ENCODE data around the gene JAK2. TPM values are rescaled to one million over a fixed set of nuclear protein-coding genes. Genes with fewer than 3 reads are reported as not detected.

JAK2 gene
- 10 to 100 TPM; 23.7 to 39.6 (median 37.8) TPM for total RNA-seq

DNA sequence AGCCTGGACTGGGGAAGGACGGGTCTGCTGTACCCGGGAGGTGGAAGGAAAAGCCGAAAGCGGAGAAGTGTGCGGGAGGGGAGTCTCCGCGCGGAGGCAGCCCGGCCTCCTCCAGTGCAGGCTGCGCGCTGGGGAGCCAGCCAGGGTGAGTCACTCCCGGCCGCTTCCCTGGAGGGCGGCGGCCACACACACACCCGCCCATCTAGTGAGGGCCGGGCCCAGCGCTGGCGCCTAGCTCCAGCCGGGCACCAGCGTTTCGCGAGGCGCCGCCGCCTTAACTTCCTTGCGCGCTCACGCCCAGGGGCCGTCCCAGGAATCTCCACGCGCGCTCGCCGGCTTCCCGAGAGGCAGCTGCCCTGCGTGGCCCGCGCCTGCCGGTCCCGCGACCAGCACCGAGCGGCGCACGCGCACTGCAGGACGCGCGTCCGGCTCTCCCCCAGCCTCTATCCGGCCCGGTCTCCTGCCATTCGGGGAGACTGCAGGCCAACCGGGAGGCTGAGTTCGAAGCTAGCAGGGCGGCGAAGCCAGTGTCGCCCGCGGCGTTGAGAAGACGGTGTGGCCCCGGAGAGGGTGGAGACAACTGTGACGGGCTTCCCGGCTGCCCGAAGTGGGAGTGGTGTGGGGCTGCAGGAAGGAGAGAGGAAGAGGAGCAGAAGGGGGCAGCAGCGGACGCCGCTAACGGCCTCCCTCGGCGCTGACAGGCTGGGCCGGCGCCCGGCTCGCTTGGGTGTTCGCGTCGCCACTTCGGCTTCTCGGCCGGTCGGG is at the start of gene JAK2:
JAK2 (plus strand) TSS at position 652 of the 765 bp plus-strand sequence. CDS start 36,716 bp downstream, outside the sequence.
- H3K9me3 ChIP-seq = no peaks in the 10 kb centered on the region
- peaks cover 0 to 2% (median 0%) of the 10 kb centered on the region in 3 donors for H3K36me3 ChIP-seq
- H3K4me1 ChIP-seq = peaks cover 0 to 44% (median 20%) of the 10 kb centered on the region in 4 donors
- 0 to 1% methylated on average over 38 to 43 of the region's 84 CpGs for WGBS, 2 donors
- no peaks in the 10 kb centered on the region for H3K27me3 ChIP-seq
- DNase-seq (ENCODE audit: low spot score in 2 of 2) = peak; percentile 76 to 77
- peak within 1 kb of the TSS; percentile 77 to 92 (median 88) for H3K4me3 ChIP-seq
- TF ChIP-seq POLR2A (IDR thresholded peaks at IDR 0.05) (peak; percentile 37 to 72), EP300 (IDR thresholded peaks at IDR 0.05) (peak in 1 of 2 donors; percentile 89)
- TF ChIP-seq, protein P1, sequence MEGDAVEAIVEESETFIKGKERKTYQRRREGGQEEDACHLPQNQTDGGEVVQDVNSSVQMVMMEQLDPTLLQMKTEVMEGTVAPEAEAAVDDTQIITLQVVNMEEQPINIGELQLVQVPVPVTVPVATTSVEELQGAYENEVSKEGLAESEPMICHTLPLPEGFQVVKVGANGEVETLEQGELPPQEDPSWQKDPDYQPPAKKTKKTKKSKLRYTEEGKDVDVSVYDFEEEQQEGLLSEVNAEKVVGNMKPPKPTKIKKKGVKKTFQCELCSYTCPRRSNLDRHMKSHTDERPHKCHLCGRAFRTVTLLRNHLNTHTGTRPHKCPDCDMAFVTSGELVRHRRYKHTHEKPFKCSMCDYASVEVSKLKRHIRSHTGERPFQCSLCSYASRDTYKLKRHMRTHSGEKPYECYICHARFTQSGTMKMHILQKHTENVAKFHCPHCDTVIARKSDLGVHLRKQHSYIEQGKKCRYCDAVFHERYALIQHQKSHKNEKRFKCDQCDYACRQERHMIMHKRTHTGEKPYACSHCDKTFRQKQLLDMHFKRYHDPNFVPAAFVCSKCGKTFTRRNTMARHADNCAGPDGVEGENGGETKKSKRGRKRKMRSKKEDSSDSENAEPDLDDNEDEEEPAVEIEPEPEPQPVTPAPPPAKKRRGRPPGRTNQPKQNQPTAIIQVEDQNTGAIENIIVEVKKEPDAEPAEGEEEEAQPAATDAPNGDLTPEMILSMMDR (IDR thresholded peaks at IDR 0.05) = peak; percentile 33 to 54 (median 47)
- H3K27ac ChIP-seq = peak within 1 kb of the TSS; percentile 88 to 98 (median 97)

DNA sequence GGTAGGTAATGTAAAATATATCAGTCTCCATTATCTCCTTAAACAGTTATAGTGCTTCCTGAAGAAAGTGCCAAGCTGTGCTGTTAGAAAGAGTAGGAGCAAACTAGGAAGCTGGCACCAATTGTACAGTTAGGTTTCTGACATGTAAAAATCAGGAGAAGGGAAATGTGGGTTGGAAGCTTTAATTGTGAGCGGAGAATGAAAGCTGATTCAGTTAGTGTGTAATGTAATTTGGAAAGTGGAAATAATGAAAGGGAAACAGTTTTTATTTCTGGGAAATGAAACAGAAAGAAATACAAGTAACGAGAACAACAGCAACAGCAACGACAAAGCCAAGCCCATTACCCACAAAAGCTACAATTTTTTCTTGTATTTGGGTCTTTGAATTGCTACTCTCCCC is 48.8 kb upstream of the JAK2 start:
- H3K27me3 ChIP-seq = no peaks in the 10 kb centered on the region
- no peaks in the 10 kb centered on the region for H3K36me3 ChIP-seq
- peaks cover 0 to 33% (median 9%) of the 10 kb centered on the region in 4 donors for H3K4me1 ChIP-seq
- no peaks in the 10 kb centered on the region for H3K9me3 ChIP-seq
- no peak for TF ChIP-seq POLR2A (IDR thresholded peaks at IDR 0.05)
- no peak for TF ChIP-seq EP300 (IDR thresholded peaks at IDR 0.05)
- TF ChIP-seq, protein P1 (IDR thresholded peaks at IDR 0.05) = no peak
- peak overlapping the region in 1 of 4 donors; percentile 33 for H3K27ac ChIP-seq
- whole genome bisulfite sequencing, 2 donors = 58 to 60% methylated on average over 3 of the region's 3 CpGs
- no peak for DNase-seq (ENCODE audit: low spot score in 2 of 2)
- no peak overlapping the region for H3K4me3 ChIP-seq

DNA sequence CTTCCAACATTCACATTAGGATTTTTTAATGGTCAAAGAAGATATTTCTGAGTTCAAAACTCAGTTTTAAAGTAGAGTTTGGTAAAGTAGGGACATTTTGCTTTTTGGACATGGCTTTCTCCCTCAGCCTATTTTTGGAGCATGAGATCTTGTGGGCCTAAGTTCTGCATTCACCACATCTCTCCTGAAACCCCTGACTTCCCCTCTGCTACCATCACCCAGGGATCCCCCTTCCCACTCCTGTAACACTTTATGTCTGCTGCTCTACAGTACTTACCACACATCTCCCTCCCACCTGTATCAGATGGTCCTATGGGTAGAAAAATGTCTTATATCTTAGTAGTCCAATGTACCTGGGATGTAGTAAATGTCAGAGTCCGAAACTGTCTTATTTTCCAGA is 48.2 kb upstream of the JAK2 start:
- H3K27ac ChIP-seq = no peak overlapping the region
- DNase-seq (ENCODE audit: low spot score in 2 of 2) = no peak
- H3K36me3 ChIP-seq = no peaks in the 10 kb centered on the region
- H3K9me3 ChIP-seq = no peaks in the 10 kb centered on the region
- WGBS, 2 donors = 83 to 94% methylated on average over 1 of the region's 1 CpG
- no peak for TF ChIP-seq EP300 (IDR thresholded peaks at IDR 0.05)
- H3K27me3 ChIP-seq = no peaks in the 10 kb centered on the region
- H3K4me3 ChIP-seq = no peak overlapping the region
- peaks cover 0 to 33% (median 9%) of the 10 kb centered on the region in 4 donors for H3K4me1 ChIP-seq

DNA sequence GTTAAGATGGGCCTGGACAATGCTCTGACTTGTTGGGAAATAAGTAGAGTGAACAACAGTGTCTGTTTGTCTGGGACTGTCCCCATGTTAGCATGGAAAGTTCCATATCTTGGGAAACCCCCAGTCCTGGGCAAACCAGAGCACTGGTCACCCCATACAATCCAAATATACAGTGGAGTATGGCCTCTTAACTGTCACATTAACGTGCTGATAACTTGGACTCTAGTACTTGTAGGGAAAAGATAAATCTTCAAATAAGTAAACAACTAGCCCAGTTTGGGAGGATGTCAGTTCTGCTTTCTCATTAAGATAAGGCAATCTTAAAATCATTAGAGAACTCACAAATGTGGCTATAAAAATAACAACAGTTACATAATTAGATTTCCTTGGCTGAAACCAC is 47.6 kb upstream of the JAK2 start:
- H3K9me3 ChIP-seq = no peaks in the 10 kb centered on the region
- H3K4me3 ChIP-seq = no peak overlapping the region
- DNase-seq (ENCODE audit: low spot score in 2 of 2) = no peak
- H3K27ac ChIP-seq = no peak overlapping the region
- H3K36me3 ChIP-seq = no peaks in the 10 kb centered on the region
- TF ChIP-seq, protein P1 (IDR thresholded peaks at IDR 0.05) = no peak
- TF ChIP-seq EP300 (IDR thresholded peaks at IDR 0.05) (no peak), POLR2A (IDR thresholded peaks at IDR 0.05) (no peak)
- 57 to 58% methylated on average over 1 of the region's 1 CpG for WGBS, 2 donors
- peaks cover 0 to 32% (median 9%) of the 10 kb centered on the region in 4 donors for H3K4me1 ChIP-seq
- H3K27me3 ChIP-seq = no peaks in the 10 kb centered on the region

DNA sequence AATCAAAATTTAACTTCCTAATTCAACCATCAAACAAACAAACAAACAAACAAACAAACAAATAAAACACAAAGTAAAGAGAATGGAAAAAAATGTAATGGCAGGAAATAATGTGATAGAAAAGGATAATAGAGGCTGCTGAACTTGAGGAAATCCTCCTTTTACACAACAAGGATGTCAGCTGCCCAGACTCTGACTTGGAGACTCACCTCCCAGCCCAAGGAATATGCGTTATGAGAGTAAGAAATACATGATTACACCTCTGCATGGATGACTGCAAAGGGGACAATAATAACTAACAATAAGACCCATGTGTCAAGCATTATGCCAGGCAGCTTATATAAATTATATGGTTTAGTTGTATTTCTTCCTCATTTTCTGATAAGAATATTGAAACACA is 46.6 kb upstream of the JAK2 start:
- no peak for DNase-seq (ENCODE audit: low spot score in 2 of 2)
- Histone ChIP-seq H3K4me1 (peaks cover 0 to 22% (median 9%) of the 10 kb centered on the region in 4 donors), H3K9me3 (no peaks in the 10 kb centered on the region), H3K27ac (no peak overlapping the region), H3K36me3 (no peaks in the 10 kb centered on the region), H3K4me3 (no peak overlapping the region), H3K27me3 (no peaks in the 10 kb centered on the region)
- 69 to 89% methylated on average over 1 of the region's 1 CpG for WGBS, 2 donors
- TF ChIP-seq POLR2A (IDR thresholded peaks at IDR 0.05) (no peak), EP300 (IDR thresholded peaks at IDR 0.05) (no peak)
- TF ChIP-seq, protein P1 (IDR thresholded peaks at IDR 0.05) = no peak

Measured in tibial nerve (tissue), 4 donors.